CD4-positive, alpha-beta T cell treated with Interferon alpha-2 for 1 hour (primary cell): ENCODE data around the gene FAF1.
"Not testable (repeated sequence)": the region's sequence is repeated elsewhere in the genome, so short reads cannot be mapped to it uniquely, and the experiment has no call there.

Experiments used
- DNase-seq, 2 donors: peaks; one replicate each; pipeline ENCODE4 v3.0.0-alpha.2; 2020 to 2022

FAF1 gene

GRCh38 chr1:50952566-50952965 lies 7.5 kb downstream of the FAF1 start:
- not testable (repeated sequence) for DNase-seq

GRCh38 chr1:50950396-50950795 lies 9.7 kb downstream of the FAF1 start:
- no peak for DNase-seq

GRCh38 chr1:50949286-50949982 lies 10.6 kb downstream of the FAF1 start:
- no peak for DNase-seq

- DNase-seq = no peak
These were observed 17.7 kb downstream of the FAF1 start for GRCh38 chr1:50942334-50942733.

GRCh38 chr1:50940291-50940690 lies 19.8 kb downstream of the FAF1 start:
- no peak for DNase-seq

- DNase-seq = no peak
These were observed 23.7 kb downstream of the FAF1 start for GRCh38 chr1:50936321-50936720.

GRCh38 chr1:50935276-50935675 lies 24.8 kb downstream of the FAF1 start:
- not testable (repeated sequence) for DNase-seq

GRCh38 chr1:50934838-50935237 lies 25.2 kb downstream of the FAF1 start:
- no peak for DNase-seq

- not testable (repeated sequence) for DNase-seq
These were observed 26.3 kb downstream of the FAF1 start for GRCh38 chr1:50933770-50934169.

- DNase-seq = not testable (repeated sequence)
These were observed 28.0 kb downstream of the FAF1 start for GRCh38 chr1:50932043-50932442.

GRCh38 chr1:50930965-50931737 lies 28.9 kb downstream of the FAF1 start:
- DNase-seq = no peak

GRCh38 chr1:50930193-50930592 lies 29.9 kb downstream of the FAF1 start:
- no peak for DNase-seq

GRCh38 chr1:50929376-50929958 lies 30.6 kb downstream of the FAF1 start:
- DNase-seq = peak in 1 of 2 donors; percentile 34

GRCh38 chr1:50923564-50923963 lies 36.5 kb downstream of the FAF1 start:
- DNase-seq = no peak

- DNase-seq = no peak
These were observed 39.0 kb downstream of the FAF1 start for GRCh38 chr1:50921029-50921428.

- no peak for DNase-seq
These were observed 39.7 kb downstream of the FAF1 start for GRCh38 chr1:50920409-50920808.

GRCh38 chr1:50917138-50918137 lies 42.6 kb downstream of the FAF1 start:
- DNase-seq = no peak

GRCh38 chr1:50915621-50916020 lies 44.4 kb downstream of the FAF1 start:
- no peak for DNase-seq

- no peak for DNase-seq
These were observed 46.1 kb downstream of the FAF1 start for GRCh38 chr1:50913954-50914353.

- not testable (repeated sequence) for DNase-seq
These were observed 49.7 kb downstream of the FAF1 start for GRCh38 chr1:50910356-50910755.

GRCh38 chr1:50907610-50908009 lies 52.5 kb downstream of the FAF1 start:
- DNase-seq = not testable (repeated sequence)

- DNase-seq = not testable (repeated sequence)
These were observed 54.0 kb downstream of the FAF1 start for GRCh38 chr1:50906050-50906449.

- DNase-seq = no peak
These were observed 57.6 kb downstream of the FAF1 start for GRCh38 chr1:50902419-50902818.
